Type B pancreatic cell (in vitro differentiated cells): ENCODE measurements around the gene PNPLA1. TPM values are rescaled to one million over a fixed set of nuclear protein-coding genes. Genes with fewer than 3 reads are reported as not detected.

Source experiments
- DNase-seq: peaks from one replicate; pipeline ENCODE4 v3.0.0; 2021; ENCODE audit warnings: mixed read lengths; ENCODE audit not compliant: unreplicated experiment; ENCODE audit errors: extremely low spot score
- H3K27ac Mint-ChIP-seq: 2 replicates; pipeline ENCODE4 v1.8.0; 2021; ENCODE audit warnings: mild to moderate bottlenecking, mixed read lengths
- H3K27me3 Mint-ChIP-seq: 2 replicates; pipeline ENCODE4 v1.8.0; 2021; ENCODE audit warnings: mixed read lengths
- H3K36me3 Mint-ChIP-seq: 2 replicates; pipeline ENCODE4 v1.8.0; 2021; ENCODE audit warnings: mixed read lengths
- H3K4me1 Mint-ChIP-seq: one replicate; pipeline ENCODE4 v1.8.0; 2021; ENCODE audit warnings: mixed read lengths; ENCODE audit not compliant: unreplicated experiment
- H3K4me3 Mint-ChIP-seq: 2 replicates; pipeline ENCODE4 v1.8.0; 2021; ENCODE audit warnings: mild to moderate bottlenecking, mixed read lengths
- H3K9me3 Mint-ChIP-seq: 2 replicates; pipeline ENCODE4 v1.8.0; 2021; ENCODE audit warnings: mixed read lengths
- CTCF ChIP-seq: fragments of 200-600 bp; sonication (generic); conservative IDR thresholded peaks from 2 replicates; pipeline ENCODE4 v1.5.0; 2021; ENCODE audit warnings: antibody characterized with exemption, mild to moderate bottlenecking
- total RNA-seq: library from RNA; stranded (reverse); gene quantifications from 2 replicates; pipeline ENCODE4 v1.2.1, GENCODE V29; 2021; ENCODE audit warnings: low replicate concordance

Gene PNPLA1
- total RNA-seq, 1 donor from 2014 or later: 0.12 TPM

GRCh38 chr6:36345681-36346466 is 76.0 kb downstream of the PNPLA1 start:
- peaks cover 4% of the 10 kb centered on the region for H3K27me3 Mint-ChIP-seq
- no peaks in the 10 kb centered on the region for H3K36me3 Mint-ChIP-seq
- H3K4me3 Mint-ChIP-seq: no peak overlapping the region
- TF ChIP-seq CTCF: no peak
- H3K27ac Mint-ChIP-seq: no peak overlapping the region
- H3K9me3 Mint-ChIP-seq: no peaks in the 10 kb centered on the region
- peaks cover 22% of the 10 kb centered on the region for H3K4me1 Mint-ChIP-seq
- no peak for DNase-seq

DNA sequence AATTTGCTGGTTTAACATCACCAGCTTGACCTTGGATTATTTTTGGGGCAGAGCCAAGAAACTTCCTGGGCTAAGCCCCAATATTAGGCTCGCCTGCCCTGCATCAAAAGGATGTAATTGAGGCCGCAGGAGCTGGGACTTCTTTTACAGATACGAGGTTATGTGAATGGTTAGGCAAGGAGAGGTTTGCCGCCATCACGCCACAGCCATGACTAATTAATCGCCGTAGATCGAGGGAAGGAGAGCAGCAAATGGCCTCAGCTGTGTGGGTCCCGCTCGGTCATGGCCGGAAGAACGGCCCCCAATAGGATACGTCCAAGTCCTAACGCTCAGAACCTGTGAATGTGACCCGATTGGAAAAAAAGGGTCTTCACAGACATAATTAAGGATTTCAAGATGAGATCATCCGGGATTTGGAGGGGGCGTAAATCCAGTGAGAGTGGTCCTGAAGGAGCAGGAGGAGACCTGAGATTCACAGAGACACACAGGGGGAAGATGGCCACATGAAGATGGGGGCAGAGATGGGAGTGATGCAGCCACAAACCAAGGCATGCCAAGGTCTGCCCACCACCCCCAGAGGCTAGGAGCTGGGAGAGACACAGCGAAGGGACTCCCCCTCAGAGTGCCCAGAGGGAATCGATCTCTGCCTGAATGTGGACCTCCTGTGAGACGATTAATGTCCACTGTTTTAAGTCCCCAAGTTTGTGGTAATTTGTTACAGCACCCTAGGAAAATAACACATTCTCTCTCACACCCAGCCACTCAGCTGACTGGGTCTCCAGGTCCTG is 76.8 kb downstream of the PNPLA1 start:
- H3K4me3 Mint-ChIP-seq: no peak overlapping the region
- H3K36me3 Mint-ChIP-seq: no peaks in the 10 kb centered on the region
- H3K9me3 Mint-ChIP-seq: no peaks in the 10 kb centered on the region
- H3K4me1 Mint-ChIP-seq: peaks cover 22% of the 10 kb centered on the region
- no peak for TF ChIP-seq CTCF
- H3K27ac Mint-ChIP-seq: no peak overlapping the region
- peaks cover 2% of the 10 kb centered on the region for H3K27me3 Mint-ChIP-seq
- DNase-seq: no peak

DNA sequence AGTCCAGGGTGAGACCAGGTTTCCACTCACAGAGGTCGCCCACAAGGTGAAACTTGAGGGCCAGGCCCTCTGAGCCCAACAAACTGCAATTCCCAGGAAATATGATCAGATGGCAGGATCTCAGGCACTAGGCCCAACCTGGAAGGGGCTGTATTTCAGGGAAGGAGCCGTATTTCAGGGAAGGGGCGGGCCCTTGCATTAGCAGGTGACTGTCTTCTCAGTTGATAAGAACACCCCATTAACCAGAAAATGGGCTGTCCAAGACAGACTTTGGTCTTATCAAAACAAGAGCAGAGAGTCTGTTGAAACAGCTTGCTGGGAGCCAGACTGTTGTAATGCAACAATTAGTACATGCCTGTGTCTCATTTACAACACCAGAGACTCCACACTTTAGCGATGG is 77.8 kb downstream of the PNPLA1 start:
- Mint-ChIP-seq H3K9me3 (no peaks in the 10 kb centered on the region), H3K4me1 (peaks cover 22% of the 10 kb centered on the region), H3K27ac (no peak overlapping the region), H3K36me3 (no peaks in the 10 kb centered on the region), H3K4me3 (no peak overlapping the region), H3K27me3 (peaks cover 2% of the 10 kb centered on the region)
- no peak for TF ChIP-seq CTCF
- no peak for DNase-seq

DNA sequence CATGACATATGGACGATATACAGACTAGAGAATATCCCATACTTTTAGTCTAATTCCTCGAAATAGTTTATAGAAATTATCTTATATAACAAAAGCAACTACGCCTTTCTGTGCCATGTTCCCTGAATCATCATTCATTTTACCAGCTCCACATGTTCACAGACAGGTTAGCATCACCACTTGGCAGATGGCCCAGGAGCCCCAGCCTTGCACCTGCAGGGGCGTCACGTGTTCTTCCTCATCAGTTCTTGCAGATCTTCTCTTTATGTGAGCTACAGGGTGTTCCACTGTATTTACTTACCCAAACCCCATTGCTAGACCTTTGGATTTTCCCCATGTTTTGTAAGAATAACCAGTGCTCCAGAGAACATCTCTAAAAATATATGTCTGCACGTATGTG is 79.4 kb downstream of the PNPLA1 start:
- Mint-ChIP-seq H3K4me3 (no peak overlapping the region), H3K27ac (no peak overlapping the region), H3K9me3 (peaks cover 12% of the 10 kb centered on the region), H3K27me3 (no peaks in the 10 kb centered on the region), H3K36me3 (no peaks in the 10 kb centered on the region), H3K4me1 (peaks cover 22% of the 10 kb centered on the region)
- DNase-seq: no peak
- TF ChIP-seq CTCF: no peak

DNA sequence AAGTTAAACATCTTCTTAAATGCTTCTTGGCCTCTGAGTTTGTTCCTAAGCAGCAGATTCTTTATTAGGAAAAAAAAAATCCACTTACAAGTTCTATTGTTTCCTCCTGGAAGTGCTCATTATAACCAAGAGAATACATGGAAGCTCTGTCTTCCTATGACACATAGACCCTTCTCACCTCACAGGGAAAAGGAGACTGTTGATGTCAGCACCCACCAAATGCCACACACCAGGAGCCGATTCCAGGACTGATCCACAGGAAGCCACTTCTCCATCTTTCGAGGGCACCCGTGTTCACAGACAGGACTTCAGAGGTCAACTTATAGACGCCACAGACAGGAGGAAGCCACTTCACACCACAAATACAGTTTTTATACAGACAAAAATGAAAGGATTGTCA is 80.2 kb downstream of the PNPLA1 start:
- no peak overlapping the region for H3K27ac Mint-ChIP-seq
- peaks cover 12% of the 10 kb centered on the region for H3K9me3 Mint-ChIP-seq
- H3K4me3 Mint-ChIP-seq: no peak overlapping the region
- no peak for DNase-seq
- H3K27me3 Mint-ChIP-seq: no peaks in the 10 kb centered on the region
- peaks cover 22% of the 10 kb centered on the region for H3K4me1 Mint-ChIP-seq
- H3K36me3 Mint-ChIP-seq: no peaks in the 10 kb centered on the region
- no peak for TF ChIP-seq CTCF
